ENCODE measurements around the gene POLR1F. TPM values are rescaled to one million over a fixed set of nuclear protein-coding genes. Genes with fewer than 3 reads are reported as not detected.

The POLR1F gene, protein sequence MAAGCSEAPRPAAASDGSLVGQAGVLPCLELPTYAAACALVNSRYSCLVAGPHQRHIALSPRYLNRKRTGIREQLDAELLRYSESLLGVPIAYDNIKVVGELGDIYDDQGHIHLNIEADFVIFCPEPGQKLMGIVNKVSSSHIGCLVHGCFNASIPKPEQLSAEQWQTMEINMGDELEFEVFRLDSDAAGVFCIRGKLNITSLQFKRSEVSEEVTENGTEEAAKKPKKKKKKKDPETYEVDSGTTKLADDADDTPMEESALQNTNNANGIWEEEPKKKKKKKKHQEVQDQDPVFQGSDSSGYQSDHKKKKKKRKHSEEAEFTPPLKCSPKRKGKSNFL
- 14.8 to 18.1 TPM (median 17.7 TPM) in 5 replicates for total RNA-seq (2022; extraction: Qiagen RNA extraction; ENCODE audit: low read depth)

DNA sequence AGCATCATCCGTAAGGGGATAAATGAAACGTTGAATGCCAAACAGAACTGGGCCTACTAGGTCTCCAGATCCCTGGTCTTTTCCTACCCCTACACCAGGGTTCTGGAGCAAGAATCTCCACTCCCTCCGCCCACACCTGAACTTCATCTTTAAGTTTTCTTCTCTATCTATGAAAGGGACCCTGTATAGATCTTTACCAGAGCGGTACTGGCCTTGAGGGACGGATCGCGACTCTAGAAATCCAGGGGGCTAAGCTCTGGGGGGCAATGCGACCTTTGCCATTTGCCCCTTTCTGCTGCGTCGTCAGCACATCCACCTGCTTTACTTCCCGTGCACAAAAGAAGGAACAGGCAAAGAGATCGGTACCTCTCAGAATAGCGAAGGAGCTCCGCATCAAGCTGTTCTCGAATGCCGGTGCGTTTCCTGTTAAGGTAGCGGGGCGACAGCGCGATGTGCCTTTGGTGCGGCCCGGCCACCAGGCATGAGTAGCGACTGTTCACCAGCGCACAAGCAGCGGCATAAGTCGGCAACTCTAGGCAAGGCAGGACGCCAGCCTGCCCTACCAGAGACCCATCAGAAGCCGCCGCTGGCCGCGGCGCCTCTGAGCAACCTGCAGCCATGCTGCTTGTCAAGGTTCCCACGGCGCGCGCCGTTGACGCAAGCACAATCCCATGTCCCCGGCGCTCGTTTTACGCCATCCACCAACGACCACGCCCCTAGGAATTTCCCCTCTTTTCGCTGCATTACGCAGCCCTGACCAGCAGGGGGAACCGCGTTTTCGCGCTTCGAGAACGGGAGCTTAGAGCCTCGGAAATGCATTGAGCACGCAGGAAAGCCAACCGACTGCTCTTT is at the start of gene POLR1F:
TSS of gene POLR1F (minus strand) at position 641 of the 852 bp plus-strand sequence. CDS start at position 620, 21 bp downstream.

Other genes starting within 250 kb of the POLR1F start
- gene TMEM196, start 64.6 kb upstream of the POLR1F start, total RNA-seq (2022; extraction: Qiagen RNA extraction; ENCODE audit: low read depth), result not detected in 5 replicates

Measured in A549 treated with DMSO at 1 μM for 4 hours (cell line).